DND-41 (cell line): ENCODE measurements around the gene OR2T29.

Experiments used
- ATAC-seq: fragments of 200-7000 bp; cut with Tn5 transposase; 3 replicates; pipeline ENCODE4 v1.9.1; 2021; ENCODE audit warnings: low read depth; ENCODE audit not compliant: insufficient read depth
- DNase-seq: peaks from one replicate; pipeline ENCODE4 v3.0.0-alpha.2; 2020
- H2AFZ ChIP-seq: 2 replicates; pipeline ENCODE4 v1.6.0; 2012; ENCODE audit warnings: low read depth, low read length
- H3K27ac ChIP-seq: 2 replicates; pipeline ENCODE4 v1.5.1; 2012; ENCODE audit warnings: low read length, inconsistent platforms
- H3K27me3 ChIP-seq: fragments of 200-600 bp; sonication (generic); 2 replicates; pipeline ENCODE4 v1.6.0; 2012; ENCODE audit warnings: low read length, mild to moderate bottlenecking, inconsistent platforms; ENCODE audit not compliant: insufficient read depth, poor library complexity
- H3K36me3 ChIP-seq: 2 replicates; pipeline ENCODE4 v1.5.1; 2012; ENCODE audit warnings: low read length, inconsistent platforms; ENCODE audit not compliant: insufficient read depth
- H3K4me1 ChIP-seq: 2 replicates; pipeline ENCODE4 v1.5.1; 2012; ENCODE audit warnings: mild to moderate bottlenecking, low read length; ENCODE audit not compliant: insufficient read depth
- H3K4me2 ChIP-seq: 2 replicates; pipeline ENCODE4 v1.6.0; 2012; ENCODE audit warnings: mild to moderate bottlenecking, moderate library complexity, low read length, inconsistent platforms; ENCODE audit not compliant: insufficient read depth
- H3K4me3 ChIP-seq, 2 experiments: fragments of 200-600 bp in 1 of 2; shearing (Covaris generic) in 1 of 2; 2 replicates each; pipeline ENCODE4 v1.5.1; 2012 to 2016; ENCODE audit warnings: inconsistent platforms in 2 of 2, low read length in 2 of 2, mild to moderate bottlenecking in 2 of 2, low read depth in 1 of 2, moderate library complexity in 1 of 2
- H3K79me2 ChIP-seq: 2 replicates; pipeline ENCODE4 v1.6.0; 2012; ENCODE audit warnings: low read length, inconsistent platforms; ENCODE audit not compliant: insufficient read depth
- H3K9ac ChIP-seq: 2 replicates; pipeline ENCODE4 v1.6.0; 2012; ENCODE audit warnings: low read depth, mild to moderate bottlenecking, inconsistent platforms, low read length, moderate library complexity
- H3K9me3 ChIP-seq: 2 replicates; pipeline ENCODE4 v1.5.1; 2012; ENCODE audit warnings: low read length, moderate library complexity, mild to moderate bottlenecking, inconsistent platforms; ENCODE audit not compliant: insufficient read depth, severe bottlenecking
- H4K20me1 ChIP-seq: 2 replicates; pipeline ENCODE4 v1.6.0; 2012; ENCODE audit warnings: low read length; ENCODE audit not compliant: insufficient read depth
- EZH2 ChIP-seq: IDR thresholded peaks from 3 replicates; pipeline ENCODE4 v1.6.1; 2012; ENCODE audit warnings: borderline replicate concordance, low read depth, mild to moderate bottlenecking, moderate library complexity, low read length, inconsistent platforms; ENCODE audit not compliant: severe bottlenecking
- TF ChIP-seq, protein P1 (sequence below): IDR thresholded peaks from 2 replicates; pipeline ENCODE4 v1.5.1; 2012; ENCODE audit warnings: borderline replicate concordance, low read length, moderate library complexity, mild to moderate bottlenecking; ENCODE audit not compliant: poor library complexity, severe bottlenecking; ENCODE audit errors: extremely low read depth

The OR2T29 gene

DNA sequence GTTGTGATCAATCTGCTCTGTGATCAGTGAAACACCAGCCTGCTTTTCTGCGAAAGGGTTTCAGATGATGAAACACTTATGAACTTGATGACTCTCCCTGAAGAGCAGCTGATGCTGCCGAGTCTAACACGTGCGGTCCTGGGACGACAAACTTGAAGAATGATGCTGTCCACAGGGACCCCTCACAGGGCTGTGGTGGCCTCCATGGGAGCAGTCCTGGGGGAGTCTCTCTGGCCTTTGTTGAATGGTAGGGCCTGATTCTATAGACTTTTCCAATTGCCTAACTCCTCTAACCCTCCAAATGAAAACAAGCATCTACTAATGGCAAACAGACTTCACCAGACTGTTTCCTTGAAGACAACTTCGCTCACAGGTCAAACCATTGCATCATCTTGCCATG is 35.0 kb upstream of the OR2T29 start, which contains the start of gene OR2T10:
Gene OR2T10, minus strand, starts transcription at position 112 of the 400 bp plus-strand sequence. CDS start 3,932 bp downstream, outside the sequence.
- Histone ChIP-seq H3K79me2 (no peaks in the 10 kb centered on the region), H3K9ac (no peak within 1 kb of the TSS), H3K27ac (no peak within 1 kb of the TSS), H3K4me3 (no peak within 1 kb of the TSS), H3K9me3 (no peaks in the 10 kb centered on the region), H3K4me1 (peaks cover 8% of the 10 kb centered on the region), H3K4me2 (no peak within 1 kb of the TSS), H3K36me3 (no peaks in the 10 kb centered on the region), H4K20me1 (no peaks in the 10 kb centered on the region), H3K27me3 (no peaks in the 10 kb centered on the region), H2AFZ (peak within 1 kb of the TSS; percentile 65)
- no peak for ATAC-seq
- no peak for DNase-seq
- TF ChIP-seq EZH2 = no peak
- TF ChIP-seq, protein P1, sequence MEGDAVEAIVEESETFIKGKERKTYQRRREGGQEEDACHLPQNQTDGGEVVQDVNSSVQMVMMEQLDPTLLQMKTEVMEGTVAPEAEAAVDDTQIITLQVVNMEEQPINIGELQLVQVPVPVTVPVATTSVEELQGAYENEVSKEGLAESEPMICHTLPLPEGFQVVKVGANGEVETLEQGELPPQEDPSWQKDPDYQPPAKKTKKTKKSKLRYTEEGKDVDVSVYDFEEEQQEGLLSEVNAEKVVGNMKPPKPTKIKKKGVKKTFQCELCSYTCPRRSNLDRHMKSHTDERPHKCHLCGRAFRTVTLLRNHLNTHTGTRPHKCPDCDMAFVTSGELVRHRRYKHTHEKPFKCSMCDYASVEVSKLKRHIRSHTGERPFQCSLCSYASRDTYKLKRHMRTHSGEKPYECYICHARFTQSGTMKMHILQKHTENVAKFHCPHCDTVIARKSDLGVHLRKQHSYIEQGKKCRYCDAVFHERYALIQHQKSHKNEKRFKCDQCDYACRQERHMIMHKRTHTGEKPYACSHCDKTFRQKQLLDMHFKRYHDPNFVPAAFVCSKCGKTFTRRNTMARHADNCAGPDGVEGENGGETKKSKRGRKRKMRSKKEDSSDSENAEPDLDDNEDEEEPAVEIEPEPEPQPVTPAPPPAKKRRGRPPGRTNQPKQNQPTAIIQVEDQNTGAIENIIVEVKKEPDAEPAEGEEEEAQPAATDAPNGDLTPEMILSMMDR = no peak

DNA sequence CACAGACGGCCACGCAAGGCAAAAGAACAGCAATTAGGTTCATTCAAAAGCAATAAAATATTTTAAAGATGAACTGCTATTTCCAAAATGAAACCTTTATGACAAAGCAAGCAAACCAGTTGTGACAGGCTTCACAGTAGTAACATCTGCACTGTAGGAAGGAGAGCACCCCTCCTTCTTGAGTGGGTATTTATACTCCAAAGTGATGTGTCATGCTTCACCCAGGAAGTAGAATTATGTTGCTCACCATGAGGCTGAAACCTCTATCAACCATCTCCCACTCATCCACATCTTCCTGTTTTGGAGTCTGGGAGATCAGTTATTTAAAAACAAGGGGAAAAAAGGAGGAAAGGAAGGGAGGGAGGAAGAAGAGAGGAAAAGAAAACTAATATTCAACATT is 34.0 kb upstream of the OR2T29 start:
- Histone ChIP-seq H3K4me3 (no peak overlapping the region), H3K4me1 (peaks cover 8% of the 10 kb centered on the region), H3K27me3 (no peaks in the 10 kb centered on the region), H2AFZ (peak overlapping the region; percentile 65), H3K79me2 (no peaks in the 10 kb centered on the region), H3K36me3 (no peaks in the 10 kb centered on the region), H3K9ac (no peak overlapping the region), H3K4me2 (no peak overlapping the region), H3K9me3 (no peaks in the 10 kb centered on the region), H4K20me1 (no peaks in the 10 kb centered on the region), H3K27ac (no peak overlapping the region)
- TF ChIP-seq, protein P1 = no peak
- no peak for TF ChIP-seq EZH2
- ATAC-seq = peak; percentile 74
- peak; percentile 5 for DNase-seq

DNA sequence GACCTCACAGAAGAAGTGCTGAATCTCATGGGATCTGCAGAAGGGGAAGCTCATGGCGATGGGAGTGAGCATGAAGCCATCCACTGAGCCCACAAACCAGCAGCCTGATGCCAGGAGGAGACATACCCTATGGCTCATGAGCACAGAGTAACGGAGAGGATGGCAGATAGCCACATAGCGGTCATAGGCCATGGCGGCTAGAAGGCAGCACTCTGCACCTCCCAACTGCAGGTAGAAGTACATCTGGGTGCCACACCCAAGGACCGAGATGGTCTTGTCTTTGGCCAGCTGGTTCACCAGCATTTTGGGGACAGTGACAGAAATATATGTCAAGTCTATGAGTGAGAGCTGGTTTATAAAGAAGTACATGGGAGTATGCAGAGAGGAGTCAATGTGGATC is 30.7 kb upstream of the OR2T29 start:
- Histone ChIP-seq H3K36me3 (no peaks in the 10 kb centered on the region), H3K9ac (no peak overlapping the region), H3K4me1 (peaks cover 8% of the 10 kb centered on the region), H3K9me3 (no peaks in the 10 kb centered on the region), H3K79me2 (no peaks in the 10 kb centered on the region), H3K4me3 (no peak overlapping the region), H3K27me3 (no peaks in the 10 kb centered on the region), H2AFZ (no peak overlapping the region), H4K20me1 (no peaks in the 10 kb centered on the region), H3K27ac (no peak overlapping the region), H3K4me2 (no peak overlapping the region)
- TF ChIP-seq EZH2 = no peak
- DNase-seq = no peak
- no peak for ATAC-seq

DNA sequence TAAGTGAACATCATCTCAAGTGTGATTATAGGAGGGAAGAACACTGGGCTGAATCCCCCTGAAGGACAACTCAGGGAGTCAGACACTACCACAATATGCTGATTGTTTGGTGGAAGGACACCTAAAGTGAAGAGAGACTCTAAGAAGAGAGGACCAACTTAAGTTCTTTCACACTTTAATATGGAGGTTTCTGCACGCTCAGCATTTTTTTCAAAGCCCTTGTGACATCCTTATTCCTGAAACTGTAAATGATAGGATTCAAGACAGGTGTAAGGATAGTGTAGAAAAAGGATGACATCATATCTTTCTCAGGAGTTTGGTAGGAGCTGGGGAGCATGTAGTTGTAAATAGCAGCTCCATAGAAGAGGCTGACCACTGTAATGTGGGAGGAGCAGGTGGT is 30.1 kb upstream of the OR2T29 start:
- H3K9me3 ChIP-seq = no peaks in the 10 kb centered on the region
- H2AFZ ChIP-seq = no peak overlapping the region
- no peak overlapping the region for H3K27ac ChIP-seq
- TF ChIP-seq, protein P1 = no peak
- TF ChIP-seq EZH2 = no peak
- peaks cover 8% of the 10 kb centered on the region for H3K4me1 ChIP-seq
- DNase-seq = no peak
- no peak overlapping the region for H3K4me2 ChIP-seq
- H3K27me3 ChIP-seq = no peaks in the 10 kb centered on the region
- H4K20me1 ChIP-seq = no peaks in the 10 kb centered on the region
- H3K36me3 ChIP-seq = no peaks in the 10 kb centered on the region
- no peaks in the 10 kb centered on the region for H3K79me2 ChIP-seq
- H3K9ac ChIP-seq = no peak overlapping the region
- no peak overlapping the region for H3K4me3 ChIP-seq
- no peak for ATAC-seq
